Measurements from ENCODE around the gene CNTNAP1. TPM values are rescaled to one million over a fixed set of nuclear protein-coding genes. Genes with fewer than 3 reads are reported as not detected.

CNTNAP1 gene
- total RNA-seq, 1 donor from 2014 or later, result 17.0 TPM

DNA sequence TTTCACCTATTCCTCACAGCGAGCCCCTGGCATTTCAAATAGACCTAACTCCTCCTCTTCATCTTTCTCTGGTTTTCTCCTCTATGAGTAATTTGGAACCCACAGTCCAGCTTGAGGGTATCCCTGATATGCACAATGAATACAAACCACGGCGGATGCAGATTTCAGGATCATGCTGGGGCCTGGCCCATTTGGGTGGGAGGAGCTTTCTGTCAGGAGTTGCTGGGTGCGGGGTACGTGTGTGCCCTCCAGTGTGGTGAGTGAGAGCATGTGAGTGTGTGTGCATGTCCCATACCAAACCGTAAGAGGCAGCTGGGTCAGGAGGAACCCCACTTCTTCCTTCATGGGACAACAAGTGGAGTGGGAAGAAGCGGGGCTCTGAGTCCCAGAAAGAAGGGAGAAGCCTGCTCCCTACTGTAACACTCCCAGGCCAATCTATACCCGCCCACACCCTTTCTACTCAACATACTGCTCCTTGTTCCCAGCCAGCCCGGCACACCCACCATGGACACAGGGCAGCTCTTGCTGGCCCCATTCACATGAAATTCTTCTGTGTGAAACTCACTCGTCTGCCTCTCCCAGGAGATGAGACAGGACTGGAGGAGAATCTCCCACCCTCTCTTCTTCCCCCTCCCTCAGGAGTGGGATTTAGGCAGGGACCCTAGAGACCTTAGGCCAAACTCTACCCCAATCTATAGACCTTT, 18.4 kb downstream of the CNTNAP1 start:
- Mint-ChIP-seq H3K9me3 (no peaks in the 10 kb centered on the region), H3K27ac (ENCODE audit: unreplicated experiment) (no peak overlapping the region), H3K4me3 (no peak overlapping the region), H3K27me3 (ENCODE audit: low read depth) (no peaks in the 10 kb centered on the region), H3K36me3 (ENCODE audit: low read depth) (peaks cover 10% of the 10 kb centered on the region), H3K4me1 (no peaks in the 10 kb centered on the region)
- DNase-seq (ENCODE audit: low read depth, low spot score), result no peak
- no peak for TF ChIP-seq CTCF (conservative IDR thresholded peaks at IDR 0.05)

GRCh38 chr17:42702446-42702845, 20.1 kb downstream of the CNTNAP1 start:
- TF ChIP-seq CTCF (conservative IDR thresholded peaks at IDR 0.05), result no peak
- no peak for DNase-seq (ENCODE audit: low read depth, low spot score)
- Mint-ChIP-seq H3K4me3 (no peak overlapping the region), H3K9me3 (no peaks in the 10 kb centered on the region), H3K36me3 (ENCODE audit: low read depth) (peaks cover 8% of the 10 kb centered on the region), H3K27me3 (ENCODE audit: low read depth) (no peaks in the 10 kb centered on the region), H3K4me1 (no peaks in the 10 kb centered on the region), H3K27ac (ENCODE audit: unreplicated experiment) (no peak overlapping the region)

DNA sequence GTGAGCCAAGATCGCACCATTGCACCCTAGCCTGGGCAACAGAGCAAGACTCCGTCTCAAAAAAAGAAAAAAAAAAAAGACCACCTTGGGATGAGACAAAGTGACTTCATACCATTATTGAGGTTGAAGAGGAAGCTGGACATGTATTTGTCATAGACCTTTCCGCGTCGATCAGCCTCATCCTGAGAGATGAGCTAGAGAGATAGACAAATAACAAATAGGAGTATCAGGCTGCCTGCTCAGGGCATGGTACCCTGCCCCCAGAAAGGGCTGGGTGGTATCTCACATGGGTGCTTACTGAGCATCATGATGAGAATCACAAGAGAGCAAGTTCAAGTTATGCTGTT, 22.1 kb downstream of the CNTNAP1 start:
- Mint-ChIP-seq H3K27me3 (ENCODE audit: low read depth) (no peaks in the 10 kb centered on the region), H3K36me3 (ENCODE audit: low read depth) (peaks cover 8% of the 10 kb centered on the region), H3K4me3 (no peak overlapping the region), H3K9me3 (no peaks in the 10 kb centered on the region), H3K4me1 (no peaks in the 10 kb centered on the region), H3K27ac (ENCODE audit: unreplicated experiment) (no peak overlapping the region)
- no peak for TF ChIP-seq CTCF (conservative IDR thresholded peaks at IDR 0.05)
- DNase-seq (ENCODE audit: low read depth, low spot score), result no peak

- H3K36me3 Mint-ChIP-seq (ENCODE audit: low read depth), result peaks cover 8% of the 10 kb centered on the region
- DNase-seq (ENCODE audit: low read depth, low spot score), result no peak
- TF ChIP-seq CTCF (conservative IDR thresholded peaks at IDR 0.05), result no peak
- no peak overlapping the region for H3K4me3 Mint-ChIP-seq
- no peaks in the 10 kb centered on the region for H3K9me3 Mint-ChIP-seq
- H3K4me1 Mint-ChIP-seq, result no peaks in the 10 kb centered on the region
- no peak overlapping the region for H3K27ac Mint-ChIP-seq (ENCODE audit: unreplicated experiment)
- no peaks in the 10 kb centered on the region for H3K27me3 Mint-ChIP-seq (ENCODE audit: low read depth)
Measured at GRCh38 chr17:42704837-42705494, 22.6 kb downstream of the CNTNAP1 start.

DNA sequence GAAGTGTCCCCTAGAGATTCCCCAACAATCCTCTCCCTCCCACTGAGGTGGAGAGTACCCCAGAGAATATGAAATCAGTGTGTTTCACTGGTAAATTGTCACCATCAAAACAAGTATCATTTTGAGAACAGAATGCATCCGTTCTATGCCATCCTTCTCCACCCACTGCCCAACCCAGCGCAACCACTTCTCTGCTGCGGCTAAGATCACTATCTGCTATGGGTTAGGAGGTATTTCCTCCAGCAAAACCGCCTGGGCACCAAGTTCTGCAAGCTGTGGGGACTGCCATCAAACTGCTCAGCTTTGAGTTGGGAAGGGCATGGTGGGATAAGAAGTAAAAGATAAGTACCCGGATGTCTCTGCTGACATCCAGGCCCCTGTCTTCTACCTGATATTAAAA, 24.4 kb downstream of the CNTNAP1 start:
- no peak for TF ChIP-seq CTCF (conservative IDR thresholded peaks at IDR 0.05)
- H3K27ac Mint-ChIP-seq (ENCODE audit: unreplicated experiment), result no peak overlapping the region
- H3K27me3 Mint-ChIP-seq (ENCODE audit: low read depth), result no peaks in the 10 kb centered on the region
- DNase-seq (ENCODE audit: low read depth, low spot score), result no peak
- H3K36me3 Mint-ChIP-seq (ENCODE audit: low read depth), result peaks cover 10% of the 10 kb centered on the region
- H3K9me3 Mint-ChIP-seq, result no peaks in the 10 kb centered on the region
- H3K4me3 Mint-ChIP-seq, result no peak overlapping the region
- no peaks in the 10 kb centered on the region for H3K4me1 Mint-ChIP-seq
